Adrenal gland (tissue), 12 donors: ENCODE data around the gene PTTG1IP. TPM values are rescaled to one million over a fixed set of nuclear protein-coding genes. Genes with fewer than 3 reads are reported as not detected.
A peak's percentile ranks its signal among the peaks of the same experiment; 100 is the strongest.
"Not testable (repeated sequence)": the region's sequence is repeated elsewhere in the genome, so short reads cannot be mapped to it uniquely, and the experiment has no call there.

Experiments used
- DNase-seq, 7 donors: peaks; one replicate each; pipeline ENCODE4 v3.0.0-alpha.2; 2019 to 2020
- H3K27ac ChIP-seq, 5 donors: fragments of 200-600 bp; sonication (generic) in 4 of 5; 1 replicate in 3 of 5; 2 replicates in 2 of 5; pipeline versions ENCODE4 v1.5.1 to v1.8.0; 2016 to 2020; ENCODE audit warnings: mild to moderate bottlenecking in 1 of 5
- H3K27me3 ChIP-seq: fragments of 200-600 bp; 2 replicates; pipeline ENCODE4 v1.8.0; 2021
- H3K36me3 ChIP-seq, 2 donors: fragments of 200-600 bp; replicated peaks in 1 of 2; 1 replicate in 1 of 2; 2 replicates in 1 of 2; pipeline versions ENCODE4 v1.5.1 to v1.8.0; 2018 to 2022
- H3K4me1 ChIP-seq, 2 donors: fragments of 200-600 bp; replicated peaks in 1 of 2; 1 replicate in 1 of 2; 2 replicates in 1 of 2; pipeline versions ENCODE4 v1.5.1 to v1.8.0; 2018 to 2021
- H3K4me3 ChIP-seq, 4 donors: fragments of 200-600 bp; sonication (generic) in 3 of 4; one replicate each; pipeline ENCODE4 v1.5.1; 2016 to 2018
- H3K9me3 ChIP-seq, 3 donors: fragments of 200-600 bp; sonication (generic) in 1 of 3; replicated peaks in 1 of 3; 1 replicate in 2 of 3; 2 replicates in 1 of 3; pipeline versions ENCODE4 v1.5.1 to v1.8.0; 2016 to 2021
- CTCF ChIP-seq, 6 experiments: fragments of 450-650 bp in 4 of 6; fragments of 200-600 bp in 2 of 6; sonication (generic) in 1 of 6; IDR thresholded peaks; 1 replicate in 5 of 6; 2 replicates in 1 of 6; pipeline versions ENCODE4 v1.5.1 to v1.8.0; 2016 to 2021; ENCODE audit warnings: antibody characterized with exemption in 6 of 6, mild to moderate bottlenecking in 2 of 6, moderate library complexity in 1 of 6
- POLR2A ChIP-seq, 2 donors: fragments of 450-650 bp; IDR thresholded peaks; one replicate each; pipeline ENCODE4 v1.6.1; 2017; ENCODE audit warnings: antibody characterized with exemption in 2 of 2, mild to moderate bottlenecking in 2 of 2, moderate library complexity in 1 of 2
- WGBS, 4 donors: extraction: QIAGEN DNeasy Blood & Tissue Kit in 2 of 4; methylation state at CpG; one replicate each; pipeline versions ENCODE4 v1.1.5 to v1.1.7; 2013 to 2017; 5-methylcytosine and 5-hydroxymethylcytosine counted together
- intact Hi-C, 2 donors: fragments of 100-400 bp; cut with DNase I; formaldehyde crosslinking; loops; one replicate each; pipeline versions ENCODE4 v1.14.1 to v1.15.0; 2022 to 2023
- polyA plus RNA-seq, 3 donors: library from polyadenylated mRNA; stranded (reverse); fragments of 200-250 nt in 2 of 3; fragments of 350-450 nt in 1 of 3; fragmentation: Illumina TruSeq in 1 of 3; extraction: RNeasy Lipid Tissue Mini Kit (QIAGEN cat#74804) in 1 of 3; gene quantifications; one replicate each; pipeline ENCODE4 v1.2.3, GENCODE V29; 2013 to 2014
- total RNA-seq, 9 donors: library from RNA; depleted of rRNA in 4 of 9; stranded (reverse); fragments of >200 nt in 4 of 9; fragments of 120-200 nt in 1 of 9; fragmentation: NEBNext Ultra II Directional in 1 of 9; extraction: Animal tissue kit (Norgen Biotek cat#: 25700) in 1 of 9; gene quantifications; one replicate each; pipeline versions ENCODE4 v1.1.0 to v1.2.4, GENCODE V29; 2013 to 2023
- donor health status: healthy with polysubstance abuse.
- donor health status: Bipolar disorder and iron deficiency.
- donor health status: DM: yes; HTN: yes; CAD: no.
- donor health status: DM: no; HTN: no; CAD: no.
- donor health status: DM: no; HTN: no; CAD: no.
- donor health status: DM: yes; HTN: yes; CAD: no.

PTTG1IP gene
- total and polyA plus RNA-seq, 12 donors: 110 to 467 (median 215) TPM

- Histone ChIP-seq H3K27ac (no peak overlapping the region), H3K27me3 (peaks cover 9% of the 10 kb centered on the region), H3K4me1 (peaks cover 7 to 29% of the 10 kb centered on the region in 2 donors), H3K4me3 (no peak overlapping the region), H3K36me3 (no peaks in the 10 kb centered on the region), H3K9me3 (no peaks in the 10 kb centered on the region)
- no peak for TF ChIP-seq POLR2A (IDR thresholded peaks at IDR 0.05)
- TF ChIP-seq CTCF (IDR thresholded peaks at IDR 0.05): no peak
- peak in 2 of 7 donors; percentile 21 to 43 for DNase-seq
- intact Hi-C loops: no loop called here
- WGBS, 4 donors: 65 to 75% (median 71%) methylated on average over 9 to 18 of the region's 18 CpGs
Measured at GRCh38 chr21:44914176-44914874, 40.8 kb upstream of the PTTG1IP start.

GRCh38 chr21:44913425-44914175 is 40.1 kb upstream of the PTTG1IP start:
- Histone ChIP-seq H3K36me3 (no peaks in the 10 kb centered on the region), H3K27me3 (peaks cover 6% of the 10 kb centered on the region), H3K4me1 (peaks cover 7 to 29% of the 10 kb centered on the region in 2 donors), H3K27ac (peak overlapping the region in 1 of 5 donors; percentile 3), H3K4me3 (no peak overlapping the region), H3K9me3 (no peaks in the 10 kb centered on the region)
- no peak for DNase-seq
- intact Hi-C loops: no loop called here
- no peak for TF ChIP-seq CTCF (IDR thresholded peaks at IDR 0.05)
- no peak for TF ChIP-seq POLR2A (IDR thresholded peaks at IDR 0.05)
- 69 to 81% (median 77%) methylated on average over 3 to 7 of the region's 7 CpGs for WGBS, 4 donors

- H3K4me3 ChIP-seq, H3K9me3 ChIP-seq, H3K36me3 ChIP-seq, H3K27ac ChIP-seq, intact Hi-C loops, DNase-seq, H3K27me3 ChIP-seq: not testable (repeated sequence)
- 73 to 90% (median 76%) methylated on average over 2 to 19 of the region's 25 CpGs for WGBS, 4 donors
- peaks cover 7 to 29% of the 10 kb centered on the region in 2 donors for H3K4me1 ChIP-seq
Measured at GRCh38 chr21:44912506-44913412, 39.3 kb upstream of the PTTG1IP start.

- no peaks in the 10 kb centered on the region for H3K27me3 ChIP-seq
- H3K4me3 ChIP-seq: no peak overlapping the region
- TF ChIP-seq CTCF (IDR thresholded peaks at IDR 0.05): no peak
- TF ChIP-seq POLR2A (IDR thresholded peaks at IDR 0.05): no peak
- WGBS, 4 donors: 68 to 86% (median 79%) methylated on average over 4 to 8 of the region's 8 CpGs
- peaks cover 7 to 29% of the 10 kb centered on the region in 2 donors for H3K4me1 ChIP-seq
- H3K9me3 ChIP-seq: no peaks in the 10 kb centered on the region
- no peak overlapping the region for H3K27ac ChIP-seq
- DNase-seq: no peak
- H3K36me3 ChIP-seq: no peaks in the 10 kb centered on the region
- intact Hi-C loops: no loop called here
Measured at GRCh38 chr21:44912158-44912473, 38.6 kb upstream of the PTTG1IP start.
